Measurements from ENCODE around the gene GHRL.
"Not testable (repeated sequence)": the region's sequence is repeated elsewhere in the genome, so short reads cannot be mapped to it uniquely, and the experiment has no call there.

GHRL gene

DNA sequence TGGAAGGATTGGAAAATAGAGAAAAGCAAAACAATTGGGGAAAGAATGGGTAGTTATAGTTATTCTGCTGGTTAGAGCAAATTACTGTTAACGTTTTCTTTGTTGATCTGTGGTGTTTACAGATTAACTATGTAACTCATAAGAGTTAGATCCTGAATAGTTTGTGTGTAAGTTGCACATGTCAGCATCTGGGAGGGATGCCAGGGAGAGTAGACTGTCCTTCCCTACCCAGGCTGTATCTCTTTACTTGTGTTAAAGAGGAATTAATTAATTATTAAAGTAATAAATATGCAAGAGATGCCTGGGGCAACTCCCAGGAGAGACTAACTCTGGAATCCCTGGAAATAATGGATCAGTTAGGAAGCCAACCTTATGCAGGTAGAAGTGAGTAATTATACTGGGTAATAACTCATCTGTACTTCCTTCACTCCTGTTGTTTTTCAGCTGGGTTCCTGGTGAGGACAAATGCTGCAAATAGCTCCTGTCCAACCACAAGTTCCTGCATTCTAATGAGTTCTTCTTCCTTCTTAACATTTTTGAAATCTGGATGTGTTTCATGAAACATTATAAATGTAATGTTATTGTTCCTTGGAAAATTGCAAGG, 18.9 kb downstream of the GHRL start:
- no peak for DNase-seq (ENCODE audit: low spot score)

GRCh38 chr3:10272977-10273376, 19.8 kb downstream of the GHRL start:
- DNase-seq (ENCODE audit: low spot score): no peak

GRCh38 chr3:10272476-10272875, 20.3 kb downstream of the GHRL start:
- not testable (repeated sequence) for DNase-seq (ENCODE audit: low spot score)

GRCh38 chr3:10269443-10269842, 23.3 kb downstream of the GHRL start:
- no peak for DNase-seq (ENCODE audit: low spot score)

GRCh38 chr3:10268930-10269329, 23.8 kb downstream of the GHRL start:
- DNase-seq (ENCODE audit: low spot score): no peak

GRCh38 chr3:10268116-10268515, 24.6 kb downstream of the GHRL start:
- no peak for DNase-seq (ENCODE audit: low spot score)

DNA sequence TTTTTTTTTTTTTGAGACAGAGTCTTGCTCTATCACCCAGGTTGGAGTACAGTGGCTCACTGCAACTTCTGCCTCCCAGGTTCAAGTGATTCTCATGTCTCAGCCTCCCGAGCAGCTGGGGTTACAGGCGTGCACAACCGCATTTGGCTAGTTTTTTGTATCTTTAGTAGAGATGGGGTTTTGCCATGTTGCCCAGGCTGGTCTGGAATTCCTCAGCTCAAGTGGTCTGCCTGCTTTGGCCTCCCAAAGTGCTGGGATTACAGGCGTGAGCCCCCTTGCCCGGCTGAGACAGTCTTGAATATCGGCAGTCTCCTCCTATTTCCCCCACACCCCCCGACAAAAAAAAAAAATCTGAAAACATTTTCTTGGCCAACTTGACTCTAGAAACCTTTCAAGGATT, 25.8 kb downstream of the GHRL start:
- DNase-seq (ENCODE audit: low spot score): not testable (repeated sequence)

DNA sequence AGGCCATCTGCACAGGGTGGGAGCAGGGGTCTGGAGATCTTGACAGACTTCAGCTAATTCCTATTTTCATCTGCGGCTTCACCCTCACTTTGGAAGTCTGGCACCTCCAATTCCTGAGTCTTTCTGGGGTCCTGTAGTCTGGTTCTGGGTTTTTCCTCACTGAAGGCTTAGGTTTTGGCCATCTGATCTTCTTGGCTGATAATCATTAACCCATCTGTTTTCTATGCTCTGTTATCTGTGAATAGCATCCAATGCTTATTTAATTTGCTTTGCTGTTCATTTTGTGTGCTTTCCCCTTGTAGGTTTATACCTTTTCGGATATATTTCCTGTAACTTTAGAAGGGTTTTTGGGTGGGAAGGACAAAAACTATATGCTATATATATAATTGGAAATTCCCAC, 26.9 kb downstream of the GHRL start:
- DNase-seq (ENCODE audit: low spot score): no peak

- DNase-seq (ENCODE audit: low spot score): peak; percentile 65
Measured at GRCh38 chr3:10263646-10264363, 28.9 kb downstream of the GHRL start.

DNA sequence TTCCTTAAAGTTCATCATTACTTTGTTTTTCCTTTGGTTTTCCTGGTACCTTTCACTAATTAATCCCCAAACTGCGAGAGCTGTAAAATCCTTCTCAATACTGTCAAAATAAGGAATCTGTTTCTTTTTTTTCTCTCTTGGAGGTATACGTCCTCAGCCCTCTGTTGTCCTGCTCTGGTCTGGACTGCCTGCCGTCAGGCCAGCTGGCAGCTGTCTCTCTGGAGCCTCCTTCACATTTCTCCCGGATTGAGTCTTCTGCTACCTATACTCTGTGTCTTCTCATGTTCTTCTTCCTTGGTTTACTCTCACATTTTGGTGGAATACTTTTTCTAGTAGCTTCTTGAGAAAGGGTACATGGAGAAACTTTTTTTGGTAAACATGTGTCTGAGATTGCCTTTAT, 30.7 kb downstream of the GHRL start:
- DNase-seq (ENCODE audit: low spot score): no peak

GRCh38 chr3:10260211-10260701, 32.5 kb downstream of the GHRL start:
- no peak for DNase-seq (ENCODE audit: low spot score)

DNA sequence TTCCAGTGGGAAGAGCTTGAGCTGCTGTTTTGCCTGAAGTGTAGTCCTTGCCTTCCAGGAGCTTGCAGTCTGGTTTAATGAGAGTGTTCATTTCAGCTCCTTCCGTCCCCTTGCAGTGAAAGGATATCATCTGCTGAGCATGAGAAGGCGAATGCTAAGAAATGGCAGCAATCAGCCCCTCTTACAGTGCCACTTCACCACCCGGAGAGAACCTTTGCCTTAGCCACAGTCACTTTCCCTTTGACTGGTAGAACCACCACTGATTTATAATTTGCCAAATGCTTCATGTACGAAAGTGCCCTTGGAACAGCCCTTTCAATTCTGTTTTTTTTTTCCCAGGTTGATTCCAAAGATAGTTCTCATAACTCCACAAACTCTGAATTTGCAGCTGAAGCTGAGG, 32.9 kb downstream of the GHRL start:
- DNase-seq (ENCODE audit: low spot score): no peak

DNA sequence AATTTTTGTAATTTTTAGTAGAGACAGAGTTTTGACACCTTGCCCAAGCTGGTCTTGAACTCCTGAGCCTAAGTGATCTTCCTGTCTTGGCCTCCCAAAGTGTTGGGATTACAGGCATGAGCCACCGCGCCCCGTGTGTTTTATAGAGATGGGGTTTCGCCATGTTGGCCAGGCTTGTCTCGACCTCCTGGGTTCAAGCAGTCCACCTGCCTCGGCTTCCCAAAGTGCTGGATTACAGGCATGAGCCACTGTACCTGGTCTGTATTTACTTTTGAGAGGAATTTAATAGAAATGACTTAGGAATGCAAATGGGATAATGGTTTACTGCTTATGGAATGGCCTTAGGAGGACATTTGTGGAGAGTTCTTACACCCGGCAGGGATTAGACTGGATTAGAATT, 33.7 kb downstream of the GHRL start:
- no peak for DNase-seq (ENCODE audit: low spot score)

GRCh38 chr3:10255835-10256234, 36.9 kb downstream of the GHRL start:
- DNase-seq (ENCODE audit: low spot score): no peak

DNA sequence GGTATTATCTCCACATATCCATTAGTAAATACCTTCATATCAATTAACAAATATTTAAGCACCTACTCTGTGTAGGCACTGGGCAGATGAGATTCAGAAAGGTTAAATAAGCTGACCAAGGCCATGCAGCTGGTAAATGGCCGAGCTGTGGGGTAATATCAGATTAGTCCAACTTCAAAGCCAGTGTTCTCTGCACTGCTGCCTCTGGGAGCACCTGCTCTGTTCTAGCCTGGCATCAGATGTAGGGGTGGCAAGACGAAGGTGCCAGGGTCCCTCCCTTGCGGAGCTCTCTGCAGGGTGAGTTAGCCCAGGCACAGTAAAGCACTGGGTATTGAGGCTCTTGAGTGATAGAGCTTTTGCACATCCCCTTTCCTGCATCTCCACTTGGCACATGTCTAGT, 39.0 kb downstream of the GHRL start:
- no peak for DNase-seq (ENCODE audit: low spot score)

GRCh38 chr3:10251006-10251405, 41.7 kb downstream of the GHRL start:
- DNase-seq (ENCODE audit: low spot score): no peak

GRCh38 chr3:10249833-10250232, 42.9 kb downstream of the GHRL start:
- peak; percentile 41 for DNase-seq (ENCODE audit: low spot score)

DNA sequence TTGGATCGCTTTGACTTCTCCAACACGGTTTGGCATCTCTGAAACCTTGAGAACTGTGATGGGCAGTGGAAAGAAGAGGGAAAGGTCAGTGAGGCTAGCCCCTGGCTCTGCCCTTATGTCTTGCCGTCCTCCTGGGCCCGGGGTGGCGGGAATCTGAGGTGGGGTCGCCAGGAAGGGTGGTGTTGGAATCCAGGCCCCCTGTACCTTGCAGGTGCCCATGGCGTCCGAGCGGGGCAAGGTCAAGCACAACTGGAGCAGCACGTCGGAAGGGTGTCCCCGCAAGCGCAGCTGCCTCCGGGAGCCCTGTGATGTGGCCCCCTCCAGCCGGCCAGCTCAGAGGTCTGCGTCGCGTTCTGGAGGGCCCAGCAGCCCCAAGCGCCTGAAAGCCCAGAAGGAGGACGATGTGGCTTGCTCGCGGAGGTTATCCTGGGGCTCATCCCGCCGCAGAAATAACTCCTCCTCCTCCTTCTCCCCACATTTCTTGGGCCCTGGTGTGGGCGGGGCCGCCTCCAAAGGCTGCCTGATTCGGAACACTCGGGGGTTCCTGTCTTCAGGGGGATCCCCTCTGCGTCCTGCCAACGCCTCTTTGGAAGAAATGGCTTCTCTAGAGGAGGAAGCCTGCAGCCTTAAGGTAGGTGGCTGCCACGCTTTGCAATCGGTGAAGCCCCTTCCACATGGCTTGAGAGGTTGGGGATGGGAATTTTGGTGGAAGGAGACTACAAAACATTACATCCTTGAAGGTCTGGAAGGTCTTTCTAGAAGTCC, 43.6 kb downstream of the GHRL start:
- peak; percentile 32 for DNase-seq (ENCODE audit: low spot score)

DNA sequence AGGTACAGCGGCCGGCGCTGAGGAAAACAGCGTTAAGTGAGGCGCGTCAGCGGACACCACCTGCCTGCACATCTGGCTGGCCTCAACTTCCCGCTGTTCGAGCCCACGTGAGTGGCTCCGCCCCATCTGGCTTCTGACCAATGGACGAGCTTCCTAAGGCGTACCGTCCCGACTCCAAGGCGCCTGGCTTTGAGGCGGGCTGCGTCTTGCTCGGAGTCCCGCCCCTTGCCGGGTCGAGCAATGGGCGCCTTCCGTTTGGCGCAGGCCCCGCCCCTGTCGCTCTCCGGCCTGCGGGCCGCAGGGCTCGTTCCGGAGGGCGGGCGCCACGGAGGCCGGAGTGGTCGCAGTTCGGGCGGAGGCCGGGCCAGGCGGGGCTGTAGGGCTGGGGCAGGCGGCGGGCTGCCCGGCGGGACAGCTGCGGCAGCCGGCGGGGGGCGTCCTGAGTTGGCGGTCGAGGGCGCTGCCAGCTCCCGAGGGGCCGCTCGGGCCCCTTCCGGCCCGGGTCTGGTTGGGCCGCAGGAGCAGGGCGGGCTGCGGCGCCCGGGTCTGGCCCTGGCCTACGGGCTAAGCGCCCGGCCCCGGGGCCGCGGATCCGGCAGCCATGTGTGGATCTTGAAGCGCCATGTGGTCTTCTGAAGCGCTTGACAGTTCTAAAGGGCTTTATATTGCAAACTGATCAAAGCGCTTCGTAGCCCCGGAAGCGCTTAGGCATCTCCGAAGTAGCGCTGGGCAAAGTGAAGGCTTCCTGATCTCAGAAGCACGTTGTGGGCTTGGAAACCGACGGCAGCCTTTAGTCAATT, 44.4 kb downstream of the GHRL start, which contains the start of gene TATDN2:
Gene TATDN2, plus strand, starts transcription at position 276 of the 800 bp plus-strand sequence. CDS start 742 bp downstream, outside the sequence.
- DNase-seq (ENCODE audit: low spot score): peak; percentile 98

- no peak for DNase-seq (ENCODE audit: low spot score)
Measured at GRCh38 chr3:10247679-10248183, 45.0 kb downstream of the GHRL start.

- no peak for DNase-seq (ENCODE audit: low spot score)
Measured at GRCh38 chr3:10245081-10245712, 47.5 kb downstream of the GHRL start.
